HCT116 (cell line): Measurements from ENCODE around the gene GPR142. TPM values are rescaled to one million over a fixed set of nuclear protein-coding genes. Genes with fewer than 3 reads are reported as not detected.

Experiments
- ATAC-seq: fragments of 200-7000 bp; cut with Tn5 transposase; 2 replicates; pipeline ENCODE4 v1.9.1; 2020; ENCODE audit warnings: mild to moderate bottlenecking, moderate library complexity
- BruUV-seq: library from RNA; stranded (reverse); fragments of 400-500 nt; replicated peaks from 2 replicates; lab custom pipeline; 2021; lab: Mats Ljungman, UMichigan
- CTCF ChIA-PET: fragments of 300-600 bp; sonication (Branson Sonifier 250); formaldehyde crosslinking; loops from one replicate; lab custom pipeline; 2021; ENCODE audit warnings: antibody characterized with exemption; lab: Charles Lee
- POLR2A ChIA-PET: fragments of 300-600, 350-600 bp; sonication (Branson Sonifier 250); formaldehyde crosslinking; loops from one replicate; lab custom pipeline; 2021; ENCODE audit warnings: antibody characterized with exemption; lab: Charles Lee
- RAD21 ChIA-PET, 2 experiments: fragments of 300-600 bp; sonication (Branson Sonifier 250); formaldehyde crosslinking; loops; one replicate each; lab custom pipeline; 2023; ENCODE audit warnings: low total read pairs in 2 of 2; ENCODE audit not compliant: uncharacterized antibody in 2 of 2, unreplicated experiment in 2 of 2, low non-redundant PET in 1 of 2; lab: Charles Lee
- DNase-seq: peaks from one replicate; pipeline ENCODE4 v3.0.0-alpha.2; 2010; ENCODE audit warnings: low read depth, low spot score
- H2AFZ ChIP-seq: fragments of 200-600 bp; shearing (Covaris generic), sonication (generic); 2 replicates; pipeline ENCODE4 v1.6.1; 2017; ENCODE audit warnings: low read depth, mixed run types, mixed read lengths, antibody characterized with exemption, low read length; ENCODE audit not compliant: poor library complexity, severe bottlenecking
- H3K27ac ChIP-seq: 2 replicates; pipeline ENCODE4 v1.5.1; 2012; ENCODE audit warnings: low read depth, low read length
- H3K27me3 ChIP-seq: fragments of 200-600 bp; sonication (generic); 2 replicates; pipeline ENCODE4 v1.6.1; 2016; ENCODE audit warnings: mixed run types, low read length, mixed read lengths; ENCODE audit not compliant: insufficient read depth
- H3K36me3 ChIP-seq, 2 experiments: fragments of 200-500 bp in 1 of 2; fragments of 200-600 bp in 1 of 2; sonication (Bioruptor generic) in 1 of 2; sonication (generic) in 1 of 2; 2 replicates each; pipeline versions ENCODE4 v1.5.1 to v1.6.1; 2014 to 2016; ENCODE audit warnings: low read length in 2 of 2, inconsistent platforms in 1 of 2, mixed read lengths in 1 of 2, mixed run types in 1 of 2; ENCODE audit not compliant: insufficient read depth in 2 of 2, control insufficient read depth in 1 of 2
- H3K4me1 ChIP-seq, 2 experiments: fragments of 200-600 bp in 1 of 2; sonication (generic) in 1 of 2; 2 replicates each; pipeline versions ENCODE4 v1.5.1 to v1.6.1; 2012 to 2017; ENCODE audit warnings: low read length in 2 of 2, inconsistent platforms in 1 of 2, mild to moderate bottlenecking in 1 of 2, mixed read lengths in 1 of 2, mixed run types in 1 of 2, moderate library complexity in 1 of 2; ENCODE audit not compliant: insufficient read depth in 2 of 2, control insufficient read depth in 1 of 2
- H3K4me2 ChIP-seq: fragments of 200-600 bp; sonication (generic); 2 replicates; pipeline ENCODE4 v1.6.1; 2017; ENCODE audit warnings: mixed run types, low read length, mixed read lengths
- H3K4me3 ChIP-seq, 2 experiments: fragments of 200-600 bp in 1 of 2; sonication (generic) in 1 of 2; replicated peaks in 1 of 2; 2 replicates each; pipeline ENCODE4 v1.5.1; 2011 to 2016; ENCODE audit warnings: low read length in 2 of 2, control low read depth in 1 of 2, low read depth in 1 of 2, mild to moderate bottlenecking in 1 of 2, mixed read lengths in 1 of 2, mixed run types in 1 of 2
- H3K79me2 ChIP-seq: fragments of 200-600 bp; sonication (generic); 2 replicates; pipeline ENCODE4 v1.6.1; 2017; ENCODE audit warnings: mild to moderate bottlenecking, mixed run types, low read length, moderate library complexity, mixed read lengths; ENCODE audit not compliant: insufficient read depth
- H3K9ac ChIP-seq: fragments of 200-600 bp; sonication (generic); 2 replicates; pipeline ENCODE4 v1.6.1; 2016; ENCODE audit warnings: low read length, mixed read lengths
- H3K9me2 ChIP-seq: fragments of 200-600 bp; sonication (generic), shearing (Covaris generic); 2 replicates; pipeline ENCODE4 v1.6.1; 2017; ENCODE audit warnings: mixed run types, mild to moderate bottlenecking, moderate library complexity; ENCODE audit not compliant: insufficient read depth
- H3K9me3 ChIP-seq, 2 experiments: fragments of 200-500 bp in 1 of 2; fragments of 200-600 bp in 1 of 2; sonication (Bioruptor generic) in 1 of 2; sonication (generic) in 1 of 2; 2 replicates each; pipeline ENCODE4 v1.6.1; 2014 to 2017; ENCODE audit warnings: low read length in 2 of 2, mixed read lengths in 2 of 2, inconsistent platforms in 1 of 2, low read depth in 1 of 2, mild to moderate bottlenecking in 1 of 2, mixed run types in 1 of 2, moderate library complexity in 1 of 2; ENCODE audit not compliant: control insufficient read depth in 1 of 2, insufficient read depth in 1 of 2
- H4K20me1 ChIP-seq: fragments of 200-600 bp; sonication (generic), shearing (Covaris generic); 2 replicates; pipeline ENCODE4 v1.6.1; 2017; ENCODE audit warnings: mixed run types, mild to moderate bottlenecking, moderate library complexity; ENCODE audit not compliant: insufficient read depth
- EGR1 ChIP-seq: IDR thresholded peaks from 2 replicates; pipeline ENCODE4 v1.6.1; 2012; ENCODE audit warnings: low read depth
- ELF1 ChIP-seq: IDR thresholded peaks from 2 replicates; pipeline ENCODE4 v1.6.1; 2012; ENCODE audit warnings: low read depth, borderline replicate concordance
- EZH2 ChIP-seq: fragments of 200-600 bp; sonication (generic); IDR thresholded peaks from 2 replicates; pipeline ENCODE4 v1.6.1; 2017; ENCODE audit warnings: antibody characterized with exemption, mixed run types
- EZH2phosphoT487 ChIP-seq: fragments of 200-600 bp; IDR thresholded peaks from 2 replicates; pipeline ENCODE4 v1.6.1; 2018; ENCODE audit warnings: antibody characterized with exemption, borderline replicate concordance
- JUND ChIP-seq: IDR thresholded peaks from 2 replicates; pipeline ENCODE4 v1.6.1; 2012
- RAD21 ChIP-seq: IDR thresholded peaks from 2 replicates; pipeline ENCODE4 v1.6.1; 2012; ENCODE audit warnings: low read depth, mild to moderate bottlenecking
- SIN3A ChIP-seq: IDR thresholded peaks from 2 replicates; pipeline ENCODE4 v1.6.1; 2012; ENCODE audit warnings: low read depth
- SP1 ChIP-seq: IDR thresholded peaks from 2 replicates; pipeline ENCODE4 v1.6.1; 2012; ENCODE audit warnings: low read depth
- SRF ChIP-seq: IDR thresholded peaks from 2 replicates; pipeline ENCODE4 v1.6.1; 2012; ENCODE audit warnings: low read depth
- TCF7L2 ChIP-seq: IDR thresholded peaks from 2 replicates; pipeline ENCODE4 v1.7.0; 2011; ENCODE audit warnings: borderline replicate concordance, inconsistent platforms; ENCODE audit not compliant: insufficient read depth, insufficient read length; ENCODE audit errors: extremely low read depth
- ZNF274 ChIP-seq: fragments of 200-500 bp; sonication (Bioruptor generic); IDR thresholded peaks from 2 replicates; pipeline ENCODE4 v1.6.1; 2014; ENCODE audit warnings: mild to moderate bottlenecking, low read depth, low read length, inconsistent platforms
- intact Hi-C: fragments of 100-400 bp; cut with micrococcal nuclease; formaldehyde crosslinking; loops from 2 replicates; pipeline ENCODE4 v1.10.0; 2022
- total RNA-seq: library from RNA; stranded (reverse); gene quantifications from one replicate; pipeline ENCODE4 v1.2.1, GENCODE V29; 2021; ENCODE audit not compliant: unreplicated experiment

GPR142 gene
- total RNA-seq, 1 experiment from 2014 or later = not detected

- intact Hi-C loops = no loop called here
- no peaks in the 10 kb centered on the region for H3K36me3 ChIP-seq
- ChIA-PET CTCF (no interaction called here), POLR2A (no interaction called here), RAD21 (no interaction called here)
- TF ChIP-seq SP1 (no peak), RAD21 (no peak), TCF7L2 (no peak), EZH2phosphoT487 (no peak), ELF1 (no peak), ZNF274 (no peak)
- no peak overlapping the region for H3K9ac ChIP-seq
- no peak overlapping the region for H3K27ac ChIP-seq
- no peaks in the 10 kb centered on the region; the same call in 1 of the 2 replicates for H3K27me3 ChIP-seq
- no peak overlapping the region for H3K4me2 ChIP-seq
- ATAC-seq (no peak), DNase-seq (no peak)
- BruUV-seq = no TSS peak
- no peaks in the 10 kb centered on the region for H4K20me1 ChIP-seq
- H3K9me3 ChIP-seq = no peaks in the 10 kb centered on the region
- H2AFZ ChIP-seq = no peak overlapping the region
- H3K4me1 ChIP-seq = no peaks in the 10 kb centered on the region
- no peaks in the 10 kb centered on the region for H3K79me2 ChIP-seq
- H3K9me2 ChIP-seq = no peaks in the 10 kb centered on the region
- no peak overlapping the region for H3K4me3 ChIP-seq
These were observed 35.2 kb upstream of the GPR142 start for GRCh38 chr17:74332017-74332650.

- H2AFZ ChIP-seq = no peak overlapping the region
- intact Hi-C loops = no loop called here
- no TSS peak for BruUV-seq
- DNase-seq (no peak), ATAC-seq (no peak)
- no peaks in the 10 kb centered on the region for H3K9me3 ChIP-seq
- ChIA-PET RAD21 (no interaction called here), CTCF (interaction anchor here (1.6 kb wide), 1 partner anchor 36 kb away, joined by 4 read pairs; no protein-coding TSS in a partner anchor), POLR2A (no interaction called here)
- H3K4me1 ChIP-seq = no peaks in the 10 kb centered on the region
- no peak overlapping the region for H3K27ac ChIP-seq
- no peaks in the 10 kb centered on the region for H3K79me2 ChIP-seq
- H3K9me2 ChIP-seq = no peaks in the 10 kb centered on the region
- H3K4me3 ChIP-seq = no peak overlapping the region
- H4K20me1 ChIP-seq = no peaks in the 10 kb centered on the region
- no peaks in the 10 kb centered on the region; the same call in 1 of the 2 replicates for H3K27me3 ChIP-seq
- no peak overlapping the region for H3K4me2 ChIP-seq
- H3K9ac ChIP-seq = no peak overlapping the region
- no peaks in the 10 kb centered on the region for H3K36me3 ChIP-seq
- TF ChIP-seq ELF1 (no peak), EZH2phosphoT487 (no peak), SIN3A (no peak), EZH2 (no peak), SRF (no peak), EGR1 (no peak), JUND (no peak)
These were observed 34.5 kb upstream of the GPR142 start for GRCh38 chr17:74332763-74333283.
